Glomerular endothelial cell (primary cell): ENCODE measurements around the gene COL6A3. TPM values are rescaled to one million over a fixed set of nuclear protein-coding genes. Genes with fewer than 3 reads are reported as not detected.

Experiments used
- DNase-seq: peaks from one replicate; pipeline ENCODE4 v3.0.0-alpha.2; 2011; ENCODE audit warnings: low read depth, low spot score; ENCODE audit errors: extremely low read depth
- total RNA-seq: library from RNA; depleted of rRNA; stranded (reverse); fragments of >200 nt; gene quantifications from 2 replicates; pipeline ENCODE4 v1.2.3, GENCODE V29; 2015

The COL6A3 gene
- total RNA-seq = 59.2 and 244 TPM in 2 replicates

- DNase-seq = no peak
These were observed at the start of gene COL6A3 for GRCh38 chr2:237413777-237414661. Gene COL6A3, minus strand, starts transcription at chr2:237414164. Its CDS starts 17,347 bp downstream, at chr2:237396817.

GRCh38 chr2:237459741-237460174 lies 45.8 kb upstream of the COL6A3 start:
- no peak for DNase-seq

- no peak for DNase-seq
These were observed 45.3 kb upstream of the COL6A3 start for GRCh38 chr2:237459226-237459625.

- no peak for DNase-seq
These were observed 44.6 kb upstream of the COL6A3 start for GRCh38 chr2:237458519-237458918.

- no peak for DNase-seq
These were observed 43.5 kb upstream of the COL6A3 start for GRCh38 chr2:237457388-237457941.

- DNase-seq = no peak
These were observed 42.4 kb upstream of the COL6A3 start for GRCh38 chr2:237456200-237456843.

- no peak for DNase-seq
These were observed 41.8 kb upstream of the COL6A3 start for GRCh38 chr2:237455764-237456163.

GRCh38 chr2:237453671-237454070 lies 39.7 kb upstream of the COL6A3 start:
- no peak for DNase-seq

GRCh38 chr2:237452861-237453260 lies 38.9 kb upstream of the COL6A3 start:
- DNase-seq = no peak

- no peak for DNase-seq
These were observed 37.9 kb upstream of the COL6A3 start for GRCh38 chr2:237451643-237452469.

- no peak for DNase-seq
These were observed 36.6 kb upstream of the COL6A3 start for GRCh38 chr2:237450583-237450982.

GRCh38 chr2:237450108-237450507 lies 36.1 kb upstream of the COL6A3 start:
- DNase-seq = no peak

GRCh38 chr2:237449193-237449881 lies 35.4 kb upstream of the COL6A3 start:
- no peak for DNase-seq

GRCh38 chr2:237448626-237449025 lies 34.7 kb upstream of the COL6A3 start:
- DNase-seq = no peak

- DNase-seq = no peak
These were observed 34.2 kb upstream of the COL6A3 start for GRCh38 chr2:237448171-237448570.

- no peak for DNase-seq
These were observed 33.5 kb upstream of the COL6A3 start for GRCh38 chr2:237447496-237447895.

- no peak for DNase-seq
These were observed 32.3 kb upstream of the COL6A3 start for GRCh38 chr2:237446338-237446665.

GRCh38 chr2:237445611-237446337 lies 31.8 kb upstream of the COL6A3 start:
- no peak for DNase-seq

- no peak for DNase-seq
These were observed 30.1 kb upstream of the COL6A3 start for GRCh38 chr2:237444071-237444470.
